ENCODE data around the gene HSPA1B.
"Not testable (repeated sequence)": the region's sequence is repeated elsewhere in the genome, so short reads cannot be mapped to it uniquely, and the experiment has no call there.

Gene HSPA1B

DNA sequence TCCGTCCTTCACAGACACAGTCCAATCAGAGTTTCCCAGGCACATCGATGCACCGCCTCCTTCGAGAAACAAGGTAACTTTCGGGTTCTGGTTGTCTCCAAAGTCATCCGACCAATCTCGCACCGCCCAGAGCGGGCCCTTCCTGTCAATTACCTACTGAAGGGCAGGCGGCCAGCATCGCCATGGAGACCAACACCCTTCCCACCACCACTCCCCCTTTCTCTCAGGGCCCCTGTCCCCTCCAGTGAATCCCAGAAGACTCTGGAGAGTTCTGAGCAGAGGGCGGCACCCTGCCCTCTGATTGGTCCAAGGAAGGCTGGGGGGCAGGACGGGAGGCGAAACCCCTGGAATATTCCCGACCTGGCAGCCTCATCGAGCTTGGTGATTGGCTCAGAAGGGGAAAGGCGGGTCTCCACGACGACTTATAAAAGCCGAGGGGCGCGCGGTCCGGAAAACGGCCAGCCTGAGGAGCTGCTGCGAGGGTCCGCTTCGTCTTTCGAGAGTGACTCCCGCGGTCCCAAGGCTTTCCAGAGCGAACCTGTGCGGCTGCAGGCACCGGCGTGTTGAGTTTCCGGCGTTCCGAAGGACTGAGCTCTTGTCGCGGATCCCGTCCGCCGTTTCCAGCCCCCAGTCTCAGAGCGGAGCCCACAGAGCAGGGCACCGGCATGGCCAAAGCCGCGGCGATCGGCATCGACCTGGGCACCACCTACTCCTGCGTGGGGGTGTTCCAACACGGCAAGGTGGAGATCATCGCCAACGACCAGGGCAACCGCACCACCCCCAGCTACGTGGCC lies at the start of gene HSPA1B:
Gene HSPA1B, plus strand, starts transcription at position 453 of the 794 bp plus-strand sequence. Its CDS starts 213 bp downstream, at position 666.
- peak; percentile 78 to 83 for DNase-seq (ENCODE audit: low read depth in 2 of 2)

DNA sequence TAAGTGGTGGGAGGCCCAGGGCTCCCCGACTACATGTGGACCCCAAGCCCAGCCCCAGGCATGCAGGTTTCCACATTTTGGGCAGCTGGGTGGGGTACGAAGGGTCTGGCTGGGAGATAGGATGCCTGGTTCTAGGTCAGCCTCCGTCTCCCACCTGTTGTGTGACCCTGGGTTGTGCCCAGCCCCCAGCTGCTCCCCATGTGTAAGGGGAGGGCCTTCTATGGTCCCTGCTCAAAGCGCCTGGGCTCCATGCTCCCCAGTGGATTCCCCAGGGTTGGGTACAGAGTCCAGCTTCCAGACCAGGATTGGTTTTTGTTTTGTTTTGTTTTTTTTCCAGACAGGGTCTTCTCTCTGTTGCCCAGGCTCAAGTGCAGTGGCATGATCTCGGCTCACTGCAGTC lies 49.3 kb upstream of the HSPA1B start:
- DNase-seq (ENCODE audit: low read depth in 2 of 2): no peak

DNA sequence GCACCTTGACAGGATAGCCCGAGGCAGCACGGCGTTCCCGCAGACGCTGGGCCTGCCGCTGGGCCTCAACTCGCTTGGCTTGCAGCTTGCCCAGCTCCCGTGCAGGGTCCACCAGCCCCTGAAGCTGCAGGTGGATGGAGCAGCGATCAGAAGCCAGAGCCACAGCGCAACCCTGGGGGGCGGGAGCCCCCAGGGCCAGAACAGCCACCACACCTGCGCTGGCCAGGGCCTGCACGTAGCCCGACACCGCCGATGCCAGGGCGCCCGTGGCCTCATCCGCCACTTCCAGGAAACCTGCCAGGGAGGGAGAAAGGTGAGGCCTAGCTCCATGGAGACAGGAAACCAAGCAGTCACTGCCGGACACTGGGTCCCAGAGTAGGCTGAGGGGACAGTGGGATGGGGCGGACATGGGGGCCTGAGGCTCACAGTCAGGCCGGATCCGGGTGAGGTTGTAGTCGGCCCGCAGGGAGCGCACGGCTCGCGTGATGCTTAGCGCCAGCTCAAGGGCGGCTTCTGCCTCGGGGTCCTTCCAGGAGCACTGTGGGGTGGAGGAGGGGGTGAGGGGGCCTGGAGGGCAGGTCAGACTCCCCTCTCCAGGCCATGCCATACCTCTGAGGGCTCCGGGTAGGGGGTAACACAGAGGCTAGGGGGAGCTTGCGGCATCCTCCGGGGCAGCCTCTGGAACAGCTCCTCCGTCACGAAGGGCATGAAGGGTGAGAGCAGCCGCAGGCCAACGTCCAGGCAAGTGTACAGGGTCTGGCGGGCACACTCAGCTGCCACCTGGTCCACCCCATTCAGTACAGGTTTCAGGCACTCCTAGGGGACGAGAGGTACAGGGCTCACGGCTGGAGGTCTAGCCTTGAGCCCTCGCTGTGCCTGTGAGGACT lies 48.3 kb upstream of the HSPA1B start:
- DNase-seq (ENCODE audit: low read depth in 2 of 2): no peak

DNA sequence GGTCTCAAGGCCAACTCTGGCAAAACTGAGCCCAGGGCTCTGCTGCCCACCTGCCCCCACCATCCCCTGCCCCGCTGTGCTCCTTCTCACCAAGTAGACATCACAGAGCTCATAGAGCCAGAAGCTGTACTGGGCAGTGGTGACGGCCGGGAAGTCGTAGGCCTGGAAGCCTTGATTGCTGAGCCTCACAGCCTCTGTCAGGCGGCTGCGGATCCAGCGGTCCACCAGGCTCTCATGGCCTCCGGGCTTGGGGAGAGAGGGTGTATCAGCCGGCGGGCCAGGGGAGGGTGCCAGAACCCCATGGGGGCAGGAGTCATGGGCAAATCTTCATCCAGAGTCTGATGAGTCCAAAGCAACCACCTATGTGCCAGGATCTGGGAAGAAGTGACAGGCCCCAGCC lies 47.6 kb upstream of the HSPA1B start:
- no peak for DNase-seq (ENCODE audit: low read depth in 2 of 2)

DNA sequence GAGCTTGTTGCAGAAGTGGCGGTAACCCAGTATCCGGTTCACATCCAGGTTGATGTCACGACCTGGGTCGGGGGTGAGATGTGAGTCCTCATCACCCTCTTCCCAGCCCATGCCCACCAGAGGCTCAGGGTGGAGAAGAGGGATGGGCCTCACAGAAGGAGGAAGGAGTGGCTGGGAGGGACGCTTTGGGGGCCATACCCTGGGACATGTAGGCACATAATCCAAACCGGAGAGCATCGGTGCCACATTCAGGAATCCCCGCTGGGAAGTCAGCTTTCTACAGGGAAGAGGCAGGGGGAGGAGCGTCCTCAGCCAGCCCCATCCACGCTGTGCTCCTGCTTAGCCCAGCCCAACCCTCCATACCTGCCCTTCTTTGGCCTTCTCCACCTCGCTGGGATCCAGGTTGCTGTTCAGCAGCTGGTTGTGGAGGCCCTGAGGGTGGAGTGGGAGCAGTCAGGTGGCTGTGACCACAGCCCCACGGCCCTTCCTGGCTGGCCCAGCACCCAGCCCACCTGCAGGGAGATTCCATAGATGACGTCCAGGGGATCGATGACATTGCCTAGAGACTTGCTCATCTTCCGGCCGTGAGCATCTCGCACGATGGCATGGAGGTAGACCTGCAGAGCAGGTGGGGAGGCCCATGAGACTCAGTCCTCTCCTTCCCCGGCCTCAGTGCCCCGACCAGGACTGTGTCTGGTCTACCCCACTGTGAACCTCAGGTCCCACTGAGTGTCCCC lies 46.9 kb upstream of the HSPA1B start:
- no peak for DNase-seq (ENCODE audit: low read depth in 2 of 2)

DNA sequence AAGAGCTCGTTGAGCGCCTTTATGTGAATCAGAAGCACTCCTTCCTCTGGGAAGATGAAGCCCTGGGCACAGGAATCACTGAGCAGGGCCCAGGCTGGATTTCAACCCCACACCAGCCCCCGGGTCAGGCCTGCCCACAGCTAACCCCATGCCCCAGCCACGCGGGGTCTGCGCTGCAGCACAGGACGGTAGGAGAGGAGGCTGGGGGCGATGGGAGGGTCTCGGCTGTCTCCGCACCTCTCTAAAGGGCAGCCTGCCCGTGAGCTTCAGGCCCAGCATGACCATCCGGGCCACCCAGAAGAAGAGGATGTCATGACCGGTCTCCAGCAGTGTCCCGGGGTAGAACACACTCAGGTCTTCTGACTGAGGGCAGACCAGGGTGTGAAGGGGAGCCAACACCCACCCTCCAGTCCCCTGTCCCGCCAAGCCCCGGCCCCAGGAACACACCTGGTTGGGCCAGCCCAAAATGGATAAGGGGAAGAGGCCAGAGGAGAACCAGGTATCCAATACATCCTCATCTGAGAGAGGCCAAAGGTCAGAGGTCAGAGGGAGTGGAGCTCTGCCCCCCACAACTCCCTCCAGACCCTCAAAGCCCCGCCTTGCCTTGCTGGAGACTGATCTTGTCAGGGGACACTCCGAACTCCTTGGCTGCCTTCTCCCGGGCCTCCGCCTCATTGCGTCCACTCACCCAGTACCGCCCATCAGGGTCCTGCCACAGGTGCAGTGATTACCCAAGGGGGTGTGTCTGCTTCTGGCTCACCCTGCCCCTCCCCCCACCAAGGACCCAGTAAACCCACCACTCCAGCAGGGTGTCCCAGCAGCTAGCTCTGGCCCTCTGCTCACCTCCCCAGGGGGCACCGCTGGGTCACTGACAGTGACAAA lies 46.1 kb upstream of the HSPA1B start:
- no peak for DNase-seq (ENCODE audit: low read depth in 2 of 2)

DNA sequence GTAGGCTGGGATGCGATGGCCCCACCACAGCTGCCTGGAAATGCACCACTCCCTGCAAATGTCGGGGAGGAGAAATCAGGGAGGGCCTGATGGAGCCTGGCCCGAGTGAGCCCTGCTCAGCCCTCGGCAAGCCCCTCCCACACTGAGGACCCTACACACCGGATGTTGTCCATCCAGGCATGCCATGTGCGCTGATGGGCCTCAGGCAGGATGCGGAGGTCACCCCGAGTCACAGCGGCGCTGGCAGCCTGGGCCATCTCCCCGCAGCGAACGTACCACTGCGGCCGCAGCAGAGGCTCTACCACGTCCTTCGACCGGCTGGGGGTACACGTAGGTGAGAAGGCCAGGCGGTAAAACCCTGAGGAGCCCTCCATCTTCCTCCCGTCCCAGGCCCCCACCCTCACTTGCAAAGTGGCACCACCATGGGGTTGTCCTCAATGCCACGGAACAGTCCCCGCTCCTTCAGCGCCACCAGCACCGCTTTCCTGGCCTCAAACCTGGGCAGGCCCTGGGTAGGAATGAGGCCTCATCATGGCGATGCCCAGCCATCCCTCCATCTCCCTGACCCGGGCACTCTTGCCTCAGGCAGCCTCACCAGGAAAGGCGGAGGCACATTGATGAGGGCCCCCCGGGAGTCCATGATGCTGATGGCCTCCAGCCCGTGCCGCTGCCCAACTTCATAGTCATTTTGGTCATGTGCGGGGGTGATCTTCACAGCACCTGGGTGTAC lies 45.2 kb upstream of the HSPA1B start:
- no peak for DNase-seq (ENCODE audit: low read depth in 2 of 2)

DNA sequence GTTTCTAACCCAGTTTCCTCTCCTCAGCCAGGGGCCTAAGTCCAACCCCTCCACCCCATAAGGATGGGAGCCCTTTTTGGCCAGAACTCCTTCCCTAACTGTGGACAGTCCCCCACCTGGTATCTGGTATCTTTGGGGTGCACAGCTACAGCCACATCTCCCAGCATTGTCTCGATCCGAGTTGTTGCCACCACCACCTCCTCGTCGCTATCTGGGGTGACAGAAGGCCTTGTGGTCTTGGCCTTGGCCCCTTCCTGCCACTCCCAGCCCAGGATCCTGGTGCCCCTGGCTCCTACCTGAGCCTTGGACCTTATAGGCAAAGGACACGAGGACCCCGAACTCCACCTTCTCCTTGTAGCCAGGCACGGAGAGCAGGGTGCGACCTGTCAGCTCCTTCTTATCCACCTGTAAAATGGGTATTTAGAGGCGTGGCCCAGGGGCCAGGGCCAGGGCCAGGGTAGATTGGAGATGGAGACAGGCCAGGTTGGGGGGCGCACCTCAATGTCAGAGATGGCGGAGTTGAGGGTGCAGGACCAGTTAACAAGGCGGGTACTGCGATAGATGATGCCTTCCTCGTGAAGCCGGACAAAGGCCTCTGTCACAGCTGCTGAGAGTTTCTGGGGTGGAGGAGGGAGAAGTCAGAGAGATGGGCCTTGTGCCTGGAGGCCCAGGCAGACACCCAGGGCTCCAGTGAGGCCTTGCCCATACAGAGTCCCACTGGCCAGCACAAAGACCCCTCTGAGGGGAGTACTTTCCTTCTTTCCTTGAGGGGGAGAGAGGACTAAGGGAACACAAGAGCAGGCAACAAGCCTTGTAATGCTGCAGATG lies 43.2 kb upstream of the HSPA1B start:
- no peak for DNase-seq (ENCODE audit: low read depth in 2 of 2)

DNA sequence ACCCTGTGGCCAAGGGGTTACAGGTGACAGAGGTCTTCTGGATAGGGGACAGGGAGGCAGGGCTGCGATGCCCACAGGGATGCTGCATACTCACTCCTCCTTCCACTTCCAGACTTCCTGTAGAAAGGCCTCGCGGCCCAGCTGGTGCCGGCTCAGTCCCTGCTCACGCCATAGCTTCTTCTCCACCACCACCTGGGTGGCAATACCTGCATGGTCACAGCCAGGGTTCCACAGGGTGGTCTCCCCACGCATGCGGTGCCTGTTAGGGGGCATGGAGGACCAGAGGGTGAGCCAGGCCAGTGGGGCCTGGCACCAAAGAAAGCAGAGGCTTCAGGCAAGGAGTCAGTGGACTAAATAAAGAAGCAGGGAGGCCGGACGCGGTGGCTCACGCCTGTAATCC lies 42.1 kb upstream of the HSPA1B start:
- DNase-seq (ENCODE audit: low read depth in 2 of 2): no peak

DNA sequence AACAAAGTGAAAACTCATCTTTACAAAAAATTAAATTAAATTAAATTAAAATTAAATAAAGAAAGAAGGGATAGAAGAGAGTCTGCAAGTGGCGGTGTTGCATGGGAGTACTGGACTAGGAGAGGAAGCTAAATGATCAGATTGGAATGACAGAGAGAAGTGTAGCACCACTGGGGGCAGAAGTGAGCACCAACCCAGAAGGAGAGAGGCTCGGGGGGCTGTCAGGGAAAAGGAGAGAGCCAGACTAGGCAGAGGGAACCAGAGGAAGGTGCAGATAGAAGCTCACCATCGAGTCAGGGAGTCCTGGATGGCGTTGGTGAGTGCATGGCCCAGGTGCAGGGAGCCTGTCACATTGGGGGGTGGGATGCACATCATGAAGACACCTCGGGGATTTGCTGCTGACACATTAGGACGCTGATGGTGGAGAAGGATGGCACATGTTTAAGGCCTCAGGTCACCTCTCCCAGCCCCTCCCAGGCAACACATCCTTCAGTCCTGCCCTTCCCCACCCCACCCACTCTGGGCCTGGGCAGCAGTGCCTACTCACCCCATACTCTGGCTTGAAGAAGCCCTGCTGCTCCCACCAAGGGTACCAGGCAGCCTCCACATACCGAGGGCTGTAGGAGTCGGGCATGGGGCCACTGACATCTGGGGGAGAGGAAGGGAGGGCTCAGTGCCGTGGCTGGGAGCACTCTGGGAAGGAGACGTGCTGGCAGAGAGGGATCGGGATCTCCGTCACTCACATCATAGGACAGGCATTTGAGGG lies 36.0 kb upstream of the HSPA1B start:
- no peak for DNase-seq (ENCODE audit: low read depth in 2 of 2)

DNA sequence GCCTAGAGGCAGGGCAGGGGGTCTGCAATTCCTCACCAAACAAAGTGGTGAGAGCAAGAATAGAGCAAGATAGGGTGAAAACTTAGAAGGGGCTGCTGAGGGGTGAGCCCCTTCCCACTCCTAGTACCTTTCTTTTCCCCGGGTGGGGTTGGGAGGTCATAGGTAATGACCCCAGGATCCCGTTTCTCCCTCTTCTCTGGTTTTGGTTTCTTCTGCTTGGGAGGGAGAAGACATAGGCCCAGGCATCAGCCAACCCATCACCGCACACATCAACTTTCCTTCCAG lies 35.5 kb upstream of the HSPA1B start:
- no peak for DNase-seq (ENCODE audit: low read depth in 2 of 2)

DNA sequence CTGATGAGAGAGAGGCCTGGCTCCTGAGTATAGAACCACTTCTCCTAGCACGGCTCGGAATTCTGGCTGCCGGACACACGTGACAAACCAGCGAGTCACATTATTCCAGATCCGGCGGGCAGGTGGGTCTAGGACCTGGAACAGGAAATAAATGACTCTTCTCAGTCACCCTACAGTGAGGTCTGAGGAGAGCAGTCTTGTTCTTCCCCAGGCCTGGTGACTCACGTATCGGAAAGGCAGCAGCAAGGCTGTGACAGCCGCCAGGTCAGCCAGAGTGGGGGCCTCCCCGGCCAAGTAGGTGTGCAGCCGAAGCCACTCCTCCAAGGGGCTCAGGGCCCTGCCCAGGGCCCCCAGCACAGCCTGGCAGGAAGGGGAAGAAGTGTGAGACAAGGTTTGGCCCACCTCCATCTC lies 34.8 kb upstream of the HSPA1B start:
- DNase-seq (ENCODE audit: low read depth in 2 of 2): no peak

DNA sequence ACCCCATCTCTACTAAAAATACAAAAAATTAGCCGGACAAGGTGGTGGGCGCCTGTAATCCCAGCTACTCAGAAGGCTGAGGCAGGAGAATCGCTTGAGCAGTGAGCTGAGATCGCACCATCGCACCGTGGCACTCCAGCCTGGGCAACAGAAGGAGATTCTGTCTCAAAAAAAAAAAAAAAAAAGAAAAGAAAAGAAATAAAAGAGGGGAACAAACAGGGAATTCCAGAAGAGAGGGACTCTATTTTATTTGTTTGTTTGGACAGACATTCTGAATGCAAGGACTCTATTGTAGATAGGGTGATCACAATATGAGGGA lies 33.7 kb upstream of the HSPA1B start:
- DNase-seq (ENCODE audit: low read depth in 2 of 2): not testable (repeated sequence)

DNA sequence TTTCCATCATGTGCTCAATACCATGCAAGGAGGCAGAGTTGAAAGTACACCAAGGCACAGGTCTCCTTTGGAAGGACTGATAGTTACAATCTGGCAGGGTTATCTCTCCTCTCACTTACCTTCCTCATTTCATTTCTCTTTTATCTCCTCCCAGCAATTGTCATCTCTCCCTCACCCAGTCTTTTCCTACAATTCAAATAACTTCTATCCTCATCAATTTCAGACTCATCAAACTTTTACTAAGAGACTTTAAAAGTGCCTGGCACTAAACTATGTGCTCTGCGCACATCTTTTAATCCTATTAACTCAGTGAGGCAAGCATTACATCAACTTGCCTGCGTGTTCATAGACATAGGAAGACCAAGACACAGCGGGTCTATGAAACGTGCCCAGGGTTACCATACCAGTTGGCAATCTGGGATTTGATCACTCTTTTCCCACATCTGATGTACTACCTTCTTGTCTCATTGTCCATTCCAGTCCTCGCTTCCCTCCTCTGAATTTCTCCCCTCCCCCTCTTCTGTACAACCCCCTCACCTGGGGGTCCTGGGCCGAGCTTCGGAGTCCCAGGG lies 33.2 kb upstream of the HSPA1B start:
- DNase-seq (ENCODE audit: low read depth in 2 of 2): no peak

DNA sequence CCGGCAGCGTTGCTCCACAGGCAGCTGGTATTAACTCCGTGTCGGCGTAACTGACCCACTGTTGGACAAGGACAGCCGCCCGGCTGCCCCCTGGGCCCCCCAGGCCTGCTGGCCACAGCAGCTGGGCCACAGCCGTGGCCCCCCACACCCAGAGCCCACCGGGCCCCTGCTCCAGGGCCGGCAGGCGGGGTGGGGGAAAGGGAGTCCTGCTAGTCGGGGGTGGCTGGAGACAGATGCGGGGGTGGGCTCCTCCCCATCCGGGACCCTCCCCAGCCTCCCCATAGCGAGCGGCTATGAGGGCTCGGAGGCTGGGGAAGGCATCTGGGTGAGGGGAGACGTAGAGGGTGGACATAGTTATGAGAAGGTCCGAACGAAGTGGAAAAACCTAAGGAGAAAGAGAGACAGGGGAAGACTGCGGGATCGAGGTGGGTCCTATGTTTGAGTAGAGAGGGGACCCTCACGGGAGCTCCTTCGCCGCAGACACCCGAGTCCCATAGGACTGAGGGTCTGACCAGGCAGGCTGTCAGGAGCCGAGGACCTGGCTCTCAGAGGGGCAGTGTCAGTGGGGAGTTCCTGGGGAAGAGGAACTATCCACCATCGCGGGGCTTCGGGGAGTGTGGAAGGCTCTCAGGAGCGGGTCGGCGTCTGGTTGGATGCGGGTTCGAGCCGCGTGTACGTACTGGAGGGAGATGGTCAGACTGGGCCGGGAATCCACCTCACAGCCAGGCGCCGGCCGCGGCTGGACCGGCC lies 32.5 kb upstream of the HSPA1B start:
- no peak for DNase-seq (ENCODE audit: low read depth in 2 of 2)

DNA sequence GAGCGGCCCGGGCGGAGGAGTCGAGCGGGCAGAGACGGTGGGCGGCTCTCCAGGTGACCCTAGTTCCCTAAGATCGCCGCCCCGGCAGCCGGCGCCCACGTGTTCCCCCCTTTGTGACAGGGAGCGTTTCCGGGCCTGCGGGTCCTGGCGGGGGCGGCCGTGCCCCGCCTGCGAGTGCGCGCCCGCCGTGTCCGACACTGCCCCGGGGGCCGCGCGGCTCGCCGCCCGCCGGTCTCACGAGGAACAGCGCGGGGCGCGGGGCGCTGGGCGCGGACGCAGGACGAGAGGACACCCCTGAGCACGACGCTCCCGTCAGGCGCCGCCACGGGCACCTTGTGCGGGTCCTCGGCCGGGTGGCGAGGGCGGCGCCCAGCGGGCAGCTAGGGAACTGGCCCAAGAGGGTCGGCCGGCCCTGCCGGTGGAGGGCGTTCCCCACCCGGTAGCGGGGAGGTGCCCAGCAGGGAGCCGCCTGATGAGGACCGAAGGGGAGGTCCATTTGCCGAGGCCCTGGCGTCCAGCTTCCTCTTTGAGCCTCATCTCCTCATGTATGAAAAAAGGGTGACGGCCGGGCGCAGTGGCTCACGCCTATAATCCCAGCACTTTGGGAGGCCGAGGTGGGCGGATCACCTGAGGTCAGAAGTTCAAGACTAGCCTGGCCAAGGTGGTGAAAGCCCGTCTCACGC lies 31.8 kb upstream of the HSPA1B start, which contains the start of gene VARS1:
Gene VARS1, minus strand, starts transcription at position 137 of the 683 bp plus-strand sequence. CDS start 535 bp downstream, outside the sequence.
- peak; percentile 64 to 65 for DNase-seq (ENCODE audit: low read depth in 2 of 2)

DNA sequence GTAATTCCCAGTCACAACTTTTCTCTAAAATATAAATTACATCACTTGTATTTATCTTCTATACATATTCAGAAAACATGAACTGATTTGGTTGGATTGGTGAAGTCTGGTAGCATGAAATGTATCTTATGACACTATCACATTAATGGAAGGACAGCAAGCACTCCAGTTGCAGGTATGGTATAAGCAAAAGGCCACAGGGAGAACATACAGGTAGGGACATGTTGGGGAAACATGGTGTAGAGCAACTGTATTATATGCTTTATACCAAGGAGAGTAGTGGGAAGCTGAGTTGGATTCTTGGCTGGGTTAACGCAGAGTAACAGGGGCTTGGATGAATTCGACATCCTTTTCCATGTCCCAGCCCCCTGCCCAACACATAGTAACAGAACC lies 30.5 kb upstream of the HSPA1B start:
- DNase-seq (ENCODE audit: low read depth in 2 of 2): no peak

Measured in activated CD8-positive, alpha-beta memory T cell treated with anti-CD3 and anti-CD28 coated beads for 4 hours (primary cell).